Ovary (tissue), 9 donors: ENCODE results near the gene ST6GAL1. TPM values are rescaled to one million over a fixed set of nuclear protein-coding genes. Genes with fewer than 3 reads are reported as not detected.
"Not testable (repeated sequence)": the region's sequence is repeated elsewhere in the genome, so short reads cannot be mapped to it uniquely, and the experiment has no call there.

Experiments
- DNase-seq, 5 donors: peaks; one replicate each; pipeline ENCODE4 v3.0.0-alpha.2; 2019 to 2020
- H3K27ac ChIP-seq, 2 donors: fragments of 200-600 bp; one replicate each; pipeline versions ENCODE4 v1.5.1 to v1.8.0; 2019 to 2022
- H3K27me3 ChIP-seq: fragments of 200-600 bp; one replicate; pipeline ENCODE4 v1.8.0; 2022
- H3K36me3 ChIP-seq: fragments of 200-600 bp; sonication (generic); one replicate; pipeline ENCODE4 v1.5.1; 2019
- H3K4me1 ChIP-seq: one replicate; pipeline ENCODE4 v1.8.1; 2013; ENCODE audit warnings: mild to moderate bottlenecking, moderate library complexity; ENCODE audit not compliant: insufficient read depth
- H3K4me3 ChIP-seq: fragments of 200-600 bp; sonication (generic); one replicate; pipeline ENCODE4 v1.5.1; 2017
- H3K9me3 ChIP-seq, 2 donors: fragments of 200-600 bp in 1 of 2; sonication (generic) in 1 of 2; one replicate each; pipeline versions ENCODE4 v1.5.1 to v1.8.1; 2013 to 2019; ENCODE audit warnings: mild to moderate bottlenecking in 1 of 2, moderate library complexity in 1 of 2
- CTCF ChIP-seq, 3 donors: fragments of 450-650 bp in 2 of 3; fragments of 200-600 bp in 1 of 3; IDR thresholded peaks; one replicate each; pipeline versions ENCODE4 v1.5.1 to v1.8.0; 2016 to 2022; ENCODE audit warnings: antibody characterized with exemption in 3 of 3, mild to moderate bottlenecking in 1 of 3
- EP300 ChIP-seq: sonication (generic); formaldehyde crosslinking; IDR thresholded peaks from one replicate; pipeline ENCODE4 v1.6.1; 2017; ENCODE audit warnings: antibody characterized with exemption
- POLR2A ChIP-seq: fragments of 450-650 bp; IDR thresholded peaks from one replicate; pipeline ENCODE4 v1.6.1; 2017; ENCODE audit warnings: antibody characterized with exemption, mild to moderate bottlenecking, moderate library complexity
- WGBS, 3 donors: extraction: QIAGEN DNeasy Blood & Tissue Kit in 1 of 3; methylation state at CpG; one replicate each; pipeline versions ENCODE4 v1.1.5 to v1.1.7; 2013 to 2017; 5-methylcytosine and 5-hydroxymethylcytosine counted together
- intact Hi-C, 4 donors: fragments of 100-400 bp; cut with DNase I; formaldehyde crosslinking; loops; one replicate each; pipeline versions ENCODE4 v1.11.0 to v1.15.1; 2022 to 2023
- polyA plus RNA-seq, 2 donors: library from polyadenylated mRNA; stranded (reverse); fragments of 200-250 nt in 1 of 2; fragments of 350-450 nt in 1 of 2; fragmentation: Illumina TruSeq in 1 of 2; extraction: RNeasy Lipid Tissue Mini Kit (QIAGEN cat#74804) in 1 of 2; gene quantifications; one replicate each; pipeline ENCODE4 v1.2.3, GENCODE V29; 2013 to 2014
- total RNA-seq, 7 donors: library from RNA; depleted of rRNA in 2 of 7; stranded (reverse); fragments of >200 nt in 2 of 7; fragmentation: NEBNext Ultra II Directional in 3 of 7; extraction: Animal tissue kit (Norgen Biotek cat#: 25700) in 3 of 7; gene quantifications; one replicate each; pipeline versions ENCODE4 v1.1.0 to v1.2.4, GENCODE V29; 2016 to 2023
- donor health status: DM: no; HTN: no; CAD: no; lungs with moderate emphysema.
- donor health status: DM: no; HTN: no; CAD: no.
- donor health status: Bipolar disorder and iron deficiency.
- donor health status: DM: yes; HTN: yes; CAD: no.
- donor health status: DM: no; HTN: no; CAD: no.
- donor health status: DM: yes; HTN: yes; CAD: no.

ST6GAL1 gene
- total and polyA plus RNA-seq, 9 donors, result 10.6 to 55.2 (median 28.1) TPM

- intact Hi-C loops, result no loop called here
- H3K36me3 ChIP-seq, result no peaks in the 10 kb centered on the region
- H3K4me1 ChIP-seq, result no peaks in the 10 kb centered on the region
- H3K9me3 ChIP-seq, result no peaks in the 10 kb centered on the region
- H3K27ac ChIP-seq, result no peak overlapping the region
- no peaks in the 10 kb centered on the region for H3K27me3 ChIP-seq
- DNase-seq, result no peak
- H3K4me3 ChIP-seq, result no peak overlapping the region
- no peak for TF ChIP-seq POLR2A
- no peak for TF ChIP-seq EP300
- TF ChIP-seq CTCF (IDR thresholded peaks at IDR 0.05), result no peak
- 96 to 97% (median 97%) methylated on average over 4 of the region's 4 CpGs for WGBS, 3 donors
Measured at GRCh38 chr3:187002915-187003314, 72.6 kb downstream of the ST6GAL1 start.

DNA sequence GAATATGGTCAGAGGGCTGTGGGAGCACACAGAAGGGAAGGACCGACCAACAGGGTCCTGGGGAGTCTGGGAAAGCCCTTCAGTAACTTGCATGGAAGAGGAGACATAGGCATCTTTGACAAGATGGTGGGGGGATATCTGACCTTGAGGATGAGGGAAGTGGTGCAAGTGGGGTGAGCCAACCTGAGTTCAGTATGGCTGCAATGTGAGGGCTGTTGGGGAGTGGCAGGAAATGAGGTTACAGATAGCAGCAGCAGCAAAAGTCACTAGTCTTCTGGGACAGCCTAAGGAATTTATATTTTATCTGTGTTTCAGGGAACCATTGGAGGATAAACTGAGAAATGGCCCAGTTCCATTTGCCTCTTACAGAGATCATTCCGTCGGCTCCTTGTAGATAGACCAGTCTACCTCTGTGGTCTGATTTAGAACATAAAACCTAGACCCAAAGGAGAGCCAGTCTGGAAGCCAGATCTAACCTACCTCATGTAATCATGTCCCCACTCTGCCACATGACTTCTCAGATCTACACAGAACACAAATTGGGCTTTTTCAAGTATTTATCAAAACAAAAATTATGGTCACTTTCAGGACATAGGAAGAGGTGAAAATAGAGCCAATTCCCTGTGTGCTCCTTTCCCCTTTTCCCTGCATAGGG, 75.6 kb downstream of the ST6GAL1 start:
- no peaks in the 10 kb centered on the region for H3K4me1 ChIP-seq
- intact Hi-C loops, result no loop called here
- WGBS, 3 donors, result 69 to 94% (median 77%) methylated on average over 3 of the region's 3 CpGs
- H3K4me3 ChIP-seq, result no peak overlapping the region
- no peak for TF ChIP-seq CTCF (IDR thresholded peaks at IDR 0.05)
- no peak for TF ChIP-seq EP300
- no peak for TF ChIP-seq POLR2A
- no peak for DNase-seq
- no peak overlapping the region for H3K27ac ChIP-seq
- no peaks in the 10 kb centered on the region for H3K27me3 ChIP-seq
- no peaks in the 10 kb centered on the region for H3K36me3 ChIP-seq
- no peaks in the 10 kb centered on the region for H3K9me3 ChIP-seq

- Histone ChIP-seq H3K27ac (no peak overlapping the region), H3K4me1 (no peaks in the 10 kb centered on the region), H3K9me3 (no peaks in the 10 kb centered on the region), H3K4me3 (no peak overlapping the region), H3K36me3 (no peaks in the 10 kb centered on the region), H3K27me3 (no peaks in the 10 kb centered on the region)
- DNase-seq, result no peak
- TF ChIP-seq POLR2A, result no peak
- TF ChIP-seq EP300, result no peak
- TF ChIP-seq CTCF (IDR thresholded peaks at IDR 0.05), result no peak
- 89 to 95% (median 92%) methylated on average over 2 of the region's 2 CpGs for WGBS, 3 donors
- intact Hi-C loops, result no loop called here
Measured at GRCh38 chr3:187006864-187007630, 76.7 kb downstream of the ST6GAL1 start.

GRCh38 chr3:187010382-187010781, 80.1 kb downstream of the ST6GAL1 start:
- intact Hi-C loops, H3K4me3 ChIP-seq, DNase-seq, H3K27ac ChIP-seq, H3K36me3 ChIP-seq, H3K4me1 ChIP-seq, H3K27me3 ChIP-seq, H3K9me3 ChIP-seq: not testable (repeated sequence)
- 32 to 46% (median 43%) methylated on average over 3 of the region's 3 CpGs for WGBS, 3 donors

DNA sequence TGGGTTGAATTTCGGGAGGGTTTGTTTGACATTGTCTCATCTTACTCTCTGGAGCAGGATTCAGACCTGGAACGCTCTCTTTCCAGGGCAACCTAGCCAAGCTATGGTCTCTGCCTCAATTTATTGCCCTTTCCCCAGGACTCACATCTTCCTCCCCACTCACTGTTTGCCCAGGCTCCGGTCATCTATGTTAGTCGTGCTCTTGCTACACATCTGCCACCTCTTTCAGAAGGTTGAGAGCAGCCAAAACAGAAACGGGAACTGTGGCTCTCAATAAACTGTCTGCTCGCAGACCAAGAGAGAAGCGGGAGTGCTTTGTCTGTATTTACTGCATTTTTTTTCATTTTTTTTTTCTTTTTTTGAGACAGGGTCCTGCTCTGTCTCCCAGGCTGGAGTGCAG, 81.6 kb downstream of the ST6GAL1 start:
- no peaks in the 10 kb centered on the region for H3K4me1 ChIP-seq
- H3K27ac ChIP-seq, result no peak overlapping the region
- H3K9me3 ChIP-seq, result no peaks in the 10 kb centered on the region
- no peak for TF ChIP-seq POLR2A
- TF ChIP-seq CTCF (IDR thresholded peaks at IDR 0.05), result no peak
- TF ChIP-seq EP300, result no peak
- 88 to 94% (median 91%) methylated on average over 7 of the region's 7 CpGs for WGBS, 3 donors
- no peaks in the 10 kb centered on the region for H3K36me3 ChIP-seq
- DNase-seq, result no peak
- H3K27me3 ChIP-seq, result no peaks in the 10 kb centered on the region
- no peak overlapping the region for H3K4me3 ChIP-seq
- intact Hi-C loops, result no loop called here
